Activated CD4-positive, alpha-beta T cell treated with anti-CD3 and anti-CD28 coated beads, Interleukin-2, amount 10 ng/mL, durations not matched to agents 24 days and 14 days (primary cell): ENCODE results near the gene INPP5A. TPM values are rescaled to one million over a fixed set of nuclear protein-coding genes. Genes with fewer than 3 reads are reported as not detected.

Experiments
- DNase-seq: peaks from one replicate; pipeline ENCODE4 v3.0.0; 2022
- H3K27ac Mint-ChIP-seq: one replicate; pipeline ENCODE4 v1.8.0; 2022; ENCODE audit warnings: mild to moderate bottlenecking, mixed read lengths
- H3K27me3 Mint-ChIP-seq: one replicate; pipeline ENCODE4 v1.8.0; 2022; ENCODE audit warnings: mixed read lengths
- H3K36me3 Mint-ChIP-seq: one replicate; pipeline ENCODE4 v1.8.0; 2022; ENCODE audit warnings: low read depth, mild to moderate bottlenecking, mixed read lengths
- H3K4me1 Mint-ChIP-seq: one replicate; pipeline ENCODE4 v1.8.0; 2021; ENCODE audit warnings: mixed read lengths
- H3K4me3 Mint-ChIP-seq: one replicate; pipeline ENCODE4 v1.8.0; 2022; ENCODE audit warnings: mild to moderate bottlenecking, moderate library complexity, mixed read lengths
- H3K9me3 Mint-ChIP-seq: one replicate; pipeline ENCODE4 v1.8.0; 2021; ENCODE audit warnings: mixed read lengths
- intact Hi-C: fragments of 100-400 bp; cut with micrococcal nuclease; formaldehyde crosslinking; loops from one replicate; pipeline ENCODE4 v1.15.1; 2023
- total RNA-seq: library from RNA; stranded (reverse); gene quantifications from 2 replicates; pipeline ENCODE4 v1.2.3, GENCODE V29; 2022

The INPP5A gene
- total RNA-seq, 1 donor from 2014 or later = 10.3 TPM

DNA sequence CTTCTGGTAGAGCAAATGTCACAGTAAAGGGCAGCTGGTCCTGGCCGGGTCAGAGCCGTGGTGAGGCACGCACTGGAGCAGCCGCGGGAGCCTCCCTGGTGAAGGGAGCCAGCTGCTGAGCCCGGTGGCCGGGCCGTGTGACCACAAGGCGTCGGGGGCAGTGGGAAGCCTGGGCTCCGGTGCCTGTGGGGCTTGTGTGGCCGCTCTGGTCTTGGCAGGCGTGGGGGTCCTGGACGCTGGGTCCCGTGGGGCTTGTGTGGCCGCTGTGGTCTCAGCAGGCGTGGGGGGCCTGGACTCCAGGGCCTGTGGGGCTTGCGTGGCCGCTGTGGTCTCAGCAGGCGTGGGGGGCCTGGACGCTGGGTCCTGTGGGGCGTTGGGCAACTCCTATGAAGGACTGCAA lies 191.2 kb downstream of the INPP5A start:
- intact Hi-C loops = no loop called here
- no peaks in the 10 kb centered on the region for H3K36me3 Mint-ChIP-seq
- H3K27ac Mint-ChIP-seq = no peak overlapping the region
- no peaks in the 10 kb centered on the region for H3K4me1 Mint-ChIP-seq
- no peaks in the 10 kb centered on the region for H3K9me3 Mint-ChIP-seq
- H3K4me3 Mint-ChIP-seq = no peak overlapping the region
- H3K27me3 Mint-ChIP-seq = no peaks in the 10 kb centered on the region
- no peak for DNase-seq

DNA sequence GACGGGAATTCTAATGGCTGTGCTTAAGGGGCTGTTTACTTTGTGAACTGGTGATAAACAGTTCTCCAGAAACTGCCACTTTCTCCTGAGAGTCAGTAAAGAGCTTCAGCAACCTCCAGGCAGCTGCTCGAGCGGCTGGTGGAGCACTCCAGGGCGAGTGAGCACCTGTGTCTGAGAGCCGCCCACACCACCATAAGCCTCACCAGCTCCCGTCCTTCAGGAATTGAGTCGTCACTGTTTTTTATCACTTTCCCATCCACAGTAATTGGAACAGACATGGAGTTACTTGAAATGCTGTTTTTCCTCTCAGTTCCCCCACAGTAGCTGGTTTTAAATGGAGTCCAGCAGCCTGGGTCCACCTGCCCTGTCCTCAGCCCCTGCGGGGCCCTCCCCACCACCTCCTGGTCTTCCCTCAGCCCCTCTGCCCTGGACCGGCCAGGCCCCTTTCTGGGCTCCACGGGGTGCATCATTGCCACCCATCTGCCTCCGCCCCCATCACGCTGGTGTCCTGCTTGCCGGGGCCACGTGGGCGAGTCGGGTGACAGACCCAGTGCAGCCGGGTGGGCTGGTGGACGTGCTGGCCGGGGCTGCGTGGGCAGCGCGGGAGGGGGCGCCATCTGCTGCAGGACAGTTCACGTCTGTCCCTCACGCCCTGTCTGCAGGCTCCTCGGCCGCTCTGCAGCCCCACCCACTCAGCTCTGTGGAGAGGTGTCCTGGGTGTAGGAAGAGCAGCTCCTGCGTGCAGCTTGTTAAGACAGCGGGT lies 192.4 kb downstream of the INPP5A start:
- no peaks in the 10 kb centered on the region for H3K9me3 Mint-ChIP-seq
- intact Hi-C loops = no loop called here
- H3K27me3 Mint-ChIP-seq = no peaks in the 10 kb centered on the region

DNA sequence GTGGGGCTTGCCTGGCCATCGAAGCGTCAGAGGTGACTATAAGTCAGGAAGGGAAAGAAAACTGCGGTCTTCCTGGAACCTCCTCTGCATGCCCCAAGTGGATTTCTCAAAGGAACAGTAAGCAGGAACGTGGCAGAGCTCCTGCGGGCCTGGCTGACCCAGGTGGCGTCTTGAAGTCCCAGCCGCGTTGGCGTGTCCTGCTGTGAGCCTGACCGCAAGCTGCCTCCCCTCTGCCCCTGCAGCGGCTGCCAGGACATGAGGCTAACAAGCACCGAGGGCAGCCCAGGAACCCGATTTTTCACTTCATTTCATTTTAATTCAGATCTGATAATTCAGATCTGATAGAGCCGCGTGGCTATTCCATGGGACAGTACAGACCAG lies 193.0 kb downstream of the INPP5A start:
- no peaks in the 10 kb centered on the region for H3K4me1 Mint-ChIP-seq
- H3K9me3 Mint-ChIP-seq = no peaks in the 10 kb centered on the region
- intact Hi-C loops = no loop called here
- no peaks in the 10 kb centered on the region for H3K27me3 Mint-ChIP-seq
- no peak overlapping the region for H3K27ac Mint-ChIP-seq
- DNase-seq = no peak
- H3K36me3 Mint-ChIP-seq = no peaks in the 10 kb centered on the region
- no peak overlapping the region for H3K4me3 Mint-ChIP-seq

More for the DNA sequence above, 192.4 kb downstream of the INPP5A start:
- Mint-ChIP-seq H3K27ac (no peak overlapping the region), H3K4me1 (no peaks in the 10 kb centered on the region), H3K4me3 (no peak overlapping the region), H3K36me3 (no peaks in the 10 kb centered on the region)
- no peak for DNase-seq

DNA sequence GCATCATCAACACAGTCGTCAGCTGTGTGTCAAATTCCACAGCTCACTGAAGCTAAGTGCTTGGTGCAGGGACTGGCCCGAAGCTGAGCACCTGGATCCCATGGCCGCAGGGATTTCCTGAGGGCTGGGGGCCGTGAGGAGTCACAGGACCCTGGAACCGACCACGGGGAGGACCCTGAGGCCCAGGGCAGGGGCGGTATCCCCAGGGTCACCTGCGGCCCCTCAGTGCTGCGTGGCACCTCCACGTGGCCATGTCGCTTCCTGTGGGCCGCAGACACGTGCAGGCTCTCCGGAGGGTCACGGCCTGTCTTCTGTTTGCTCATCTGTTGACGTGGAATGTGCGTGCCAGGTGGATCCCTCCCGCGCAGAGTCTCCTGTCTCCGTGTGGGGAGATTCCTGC lies 194.9 kb downstream of the INPP5A start:
- intact Hi-C loops = no loop called here
- Mint-ChIP-seq H3K9me3 (no peaks in the 10 kb centered on the region), H3K36me3 (no peaks in the 10 kb centered on the region), H3K27ac (no peak overlapping the region), H3K4me3 (no peak overlapping the region), H3K27me3 (no peaks in the 10 kb centered on the region), H3K4me1 (no peaks in the 10 kb centered on the region)
- DNase-seq = no peak

DNA sequence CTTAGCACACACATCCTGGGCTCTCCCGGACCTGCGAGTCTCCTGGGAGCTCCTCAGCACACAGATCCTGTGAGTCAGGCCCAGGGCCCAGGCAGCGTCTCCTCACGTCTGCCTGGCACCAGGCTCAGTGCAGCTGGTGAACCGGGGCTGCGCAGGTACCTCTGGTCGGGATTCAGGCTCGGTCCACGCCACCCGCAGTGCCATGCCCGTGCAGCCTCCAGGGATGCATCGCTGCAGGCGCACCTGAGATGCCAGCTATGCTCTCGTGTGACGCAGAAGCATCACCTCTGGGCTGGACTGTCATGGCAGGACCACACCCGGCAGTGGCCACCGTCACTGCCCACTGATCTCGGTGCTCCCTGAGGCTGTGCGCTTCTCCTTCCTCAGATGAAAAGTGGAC lies 196.3 kb downstream of the INPP5A start:
- Mint-ChIP-seq H3K27me3 (no peaks in the 10 kb centered on the region), H3K4me3 (no peak overlapping the region), H3K9me3 (no peaks in the 10 kb centered on the region), H3K36me3 (no peaks in the 10 kb centered on the region), H3K4me1 (no peaks in the 10 kb centered on the region), H3K27ac (no peak overlapping the region)
- intact Hi-C loops = no loop called here
- no peak for DNase-seq

DNA sequence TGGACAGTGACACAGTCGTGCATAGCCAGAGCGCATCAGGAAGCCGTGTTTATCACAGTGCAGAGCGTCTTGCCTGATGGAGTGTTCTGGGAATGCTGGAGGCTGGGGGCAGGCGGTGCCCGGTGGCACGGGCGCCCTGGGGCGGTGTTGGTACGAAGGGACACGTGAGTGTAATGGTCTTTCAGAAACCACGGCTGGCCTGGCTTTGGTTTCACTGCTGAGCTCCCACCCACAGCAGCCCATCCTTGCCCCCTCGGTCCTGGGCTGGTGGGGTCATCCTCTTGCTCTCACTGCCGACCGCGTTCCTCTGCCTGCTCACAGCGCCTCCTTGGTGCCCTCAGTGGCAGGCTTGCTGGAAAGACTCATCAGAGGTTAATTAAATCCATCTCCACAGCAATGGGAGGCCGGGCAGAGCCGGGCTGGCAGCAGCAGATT lies 197.8 kb downstream of the INPP5A start:
- H3K4me3 Mint-ChIP-seq = no peak overlapping the region
- H3K9me3 Mint-ChIP-seq = no peaks in the 10 kb centered on the region
- no peaks in the 10 kb centered on the region for H3K4me1 Mint-ChIP-seq
- intact Hi-C loops = no loop called here
- no peaks in the 10 kb centered on the region for H3K36me3 Mint-ChIP-seq
- H3K27ac Mint-ChIP-seq = no peak overlapping the region
- H3K27me3 Mint-ChIP-seq = no peaks in the 10 kb centered on the region
- DNase-seq = no peak

DNA sequence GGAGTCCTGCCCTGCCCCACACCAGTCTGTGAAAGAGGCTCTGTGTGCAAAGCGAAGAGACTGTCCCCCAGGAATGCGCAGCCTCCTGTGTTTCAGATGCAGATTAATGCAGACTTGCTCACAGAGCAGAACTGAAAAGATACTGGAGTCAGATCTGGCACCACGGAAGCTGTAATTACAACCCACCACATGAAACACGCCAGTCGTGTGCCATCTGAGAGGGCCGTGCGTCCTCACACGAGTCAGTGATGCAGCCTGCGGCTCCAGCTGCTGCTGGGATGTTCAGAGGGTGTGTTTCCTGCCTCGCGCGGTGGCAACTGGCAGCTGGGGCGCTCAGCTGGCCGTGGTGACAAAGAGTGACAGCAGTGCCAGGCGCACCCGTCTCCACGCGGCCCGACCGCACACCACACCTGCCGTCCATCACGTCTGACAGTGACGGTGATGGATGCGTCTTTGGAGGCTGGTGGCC lies 198.4 kb downstream of the INPP5A start:
- Mint-ChIP-seq H3K27ac (no peak overlapping the region), H3K27me3 (no peaks in the 10 kb centered on the region), H3K9me3 (no peaks in the 10 kb centered on the region), H3K4me3 (no peak overlapping the region), H3K36me3 (no peaks in the 10 kb centered on the region), H3K4me1 (no peaks in the 10 kb centered on the region)
- intact Hi-C loops = no loop called here
- no peak for DNase-seq

DNA sequence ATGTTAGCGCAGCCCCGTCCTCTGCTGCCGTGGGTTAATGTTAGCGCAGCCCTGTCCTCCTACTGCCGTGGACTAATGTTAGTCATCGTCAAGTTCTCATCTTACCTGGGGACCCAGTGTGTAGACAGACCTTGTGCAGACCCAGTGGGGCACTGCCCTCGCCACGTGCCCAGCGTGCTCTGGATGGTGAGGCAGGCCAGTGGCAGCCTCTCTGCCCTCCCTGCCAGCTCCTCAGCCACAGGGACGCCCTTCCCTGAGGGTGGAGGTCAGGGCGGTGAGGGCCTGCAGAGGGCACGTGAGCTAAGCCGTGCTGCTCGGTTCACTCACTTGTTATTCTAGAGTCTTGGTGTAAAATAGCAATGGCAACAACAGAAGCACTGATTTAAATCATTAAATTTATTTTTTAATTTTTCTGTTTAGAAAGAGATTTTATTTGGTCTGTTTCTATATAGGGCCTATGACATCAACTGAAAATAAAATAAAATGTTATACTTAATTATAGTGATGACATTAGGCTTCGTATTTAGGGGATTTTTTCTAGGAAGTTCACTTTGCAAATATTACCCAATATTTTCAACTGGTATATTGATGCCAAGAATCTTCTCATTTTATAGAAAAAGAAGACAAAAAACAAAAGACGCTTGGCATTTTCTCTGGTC lies 199.9 kb downstream of the INPP5A start:
- intact Hi-C loops = no loop called here
- no peak for DNase-seq
- Mint-ChIP-seq H3K36me3 (no peaks in the 10 kb centered on the region), H3K9me3 (no peaks in the 10 kb centered on the region), H3K27me3 (no peaks in the 10 kb centered on the region), H3K27ac (no peak overlapping the region), H3K4me1 (no peaks in the 10 kb centered on the region), H3K4me3 (no peak overlapping the region)

DNA sequence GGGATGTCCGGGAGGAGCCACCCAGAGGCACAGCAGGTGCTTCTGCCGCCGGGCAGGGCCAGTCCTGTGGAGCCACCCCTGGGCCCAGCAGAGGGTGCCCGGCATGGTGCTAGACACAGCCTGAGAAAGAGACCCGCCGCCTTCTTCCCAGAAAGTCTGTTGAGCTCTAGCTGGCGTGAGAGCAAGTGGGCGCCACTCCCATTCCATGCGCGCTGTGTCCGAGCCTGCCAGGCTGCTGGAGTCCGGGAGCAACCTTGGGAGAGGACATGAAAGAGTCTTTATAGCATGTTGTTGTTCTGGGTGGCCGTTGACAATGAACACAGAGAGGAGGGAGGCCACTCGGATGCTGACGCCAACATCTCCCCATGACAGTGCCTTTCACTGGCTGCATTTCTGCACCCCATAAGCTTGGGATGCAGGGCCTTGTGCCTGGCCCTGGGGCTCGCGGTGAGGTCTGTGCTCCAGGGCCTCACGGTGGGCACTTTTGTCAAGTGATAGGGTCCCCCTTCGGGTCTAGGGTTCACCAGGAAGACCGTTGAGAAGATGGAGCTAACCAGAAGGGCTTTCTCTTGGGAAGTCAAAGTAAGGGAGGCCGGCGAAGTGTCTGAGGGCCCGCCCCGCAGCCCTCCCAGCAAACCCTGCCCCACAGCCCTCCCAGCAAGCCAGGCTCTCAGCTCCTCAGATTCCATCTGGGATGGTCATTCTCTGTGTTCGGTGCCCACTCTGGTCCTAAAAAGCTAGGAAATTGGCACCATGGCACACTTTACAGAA lies 201.1 kb downstream of the INPP5A start:
- no peaks in the 10 kb centered on the region for H3K4me1 Mint-ChIP-seq
- no peak for DNase-seq
- no peaks in the 10 kb centered on the region for H3K36me3 Mint-ChIP-seq
- no peak overlapping the region for H3K4me3 Mint-ChIP-seq
- no peaks in the 10 kb centered on the region for H3K27me3 Mint-ChIP-seq
- no peaks in the 10 kb centered on the region for H3K9me3 Mint-ChIP-seq
- H3K27ac Mint-ChIP-seq = no peak overlapping the region
- intact Hi-C loops = no loop called here

DNA sequence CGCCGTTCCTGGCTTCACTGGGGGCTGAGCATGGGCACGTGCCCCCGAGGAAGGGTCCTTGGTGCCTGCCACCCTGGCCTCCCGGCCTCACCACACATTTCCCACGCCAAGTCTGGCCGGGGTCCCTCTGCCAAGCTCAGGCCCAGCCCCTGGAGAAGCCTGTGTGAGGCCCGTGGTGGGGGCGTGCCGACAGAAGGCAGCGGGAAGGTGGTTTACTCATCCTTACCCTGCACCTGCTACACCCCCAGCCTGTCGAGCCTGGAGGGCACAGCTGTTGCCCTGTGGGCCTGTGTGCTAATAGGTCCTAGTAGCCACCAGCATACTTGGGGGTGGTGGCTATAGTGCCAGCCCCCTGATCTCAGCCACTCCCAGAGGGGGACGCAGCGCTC lies 201.6 kb downstream of the INPP5A start:
- Mint-ChIP-seq H3K27me3 (no peaks in the 10 kb centered on the region), H3K27ac (no peak overlapping the region), H3K9me3 (no peaks in the 10 kb centered on the region), H3K36me3 (no peaks in the 10 kb centered on the region), H3K4me1 (no peaks in the 10 kb centered on the region), H3K4me3 (no peak overlapping the region)
- intact Hi-C loops = no loop called here
- DNase-seq = no peak

DNA sequence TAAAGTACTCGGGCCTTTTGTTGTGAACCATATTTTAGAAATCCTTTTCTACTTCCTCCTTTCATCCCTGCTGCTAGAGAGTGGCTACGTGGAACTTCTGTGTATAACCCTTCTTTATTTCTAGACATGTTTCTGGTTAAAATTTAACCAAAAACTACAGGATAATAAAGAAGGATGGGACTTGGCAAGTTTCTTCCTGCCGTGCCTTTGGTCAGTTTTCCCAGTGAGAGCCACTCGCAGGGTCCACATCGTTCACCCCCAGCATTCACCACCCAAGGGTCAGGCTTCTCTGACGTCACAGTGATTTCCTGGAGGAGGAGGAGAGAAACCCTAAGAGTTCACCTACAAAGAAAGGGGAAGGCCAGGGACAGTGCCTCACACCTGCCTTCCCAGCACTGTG lies 203.0 kb downstream of the INPP5A start:
- no peaks in the 10 kb centered on the region for H3K4me1 Mint-ChIP-seq

DNA sequence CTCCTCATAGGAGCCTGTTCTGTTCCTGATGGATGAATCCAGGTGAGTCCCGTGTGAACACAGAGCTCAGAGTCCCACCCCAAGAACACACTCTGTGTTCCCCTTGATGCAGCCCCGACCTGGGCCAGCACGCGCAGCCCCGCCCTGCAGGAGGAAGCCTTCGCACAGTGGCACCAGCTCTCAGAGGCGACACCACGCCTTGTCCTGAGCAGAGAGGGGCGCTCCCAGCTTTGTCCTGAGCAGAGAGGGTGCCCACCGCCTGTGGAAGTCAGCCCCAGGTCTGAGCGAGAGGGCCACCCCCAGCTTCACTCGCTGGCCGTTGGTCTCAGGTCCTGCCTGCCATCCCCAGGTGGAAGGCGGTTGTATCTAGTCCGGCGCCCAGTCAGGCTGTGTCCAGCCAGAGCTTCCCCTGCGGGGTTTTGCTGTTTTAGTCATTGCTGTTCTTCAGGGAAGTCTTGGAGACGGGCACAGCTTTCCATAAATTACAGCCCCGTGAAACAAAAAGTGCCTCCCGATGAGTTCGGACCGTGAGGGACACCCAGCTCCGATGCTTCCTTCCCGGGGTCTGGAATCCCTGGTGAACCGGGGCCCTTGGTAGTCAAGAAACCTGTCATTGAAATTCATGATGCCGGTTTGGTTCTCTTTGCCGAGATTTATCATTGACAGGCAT lies 204.7 kb downstream of the INPP5A start:
- H3K4me3 Mint-ChIP-seq = no peak overlapping the region
- no peaks in the 10 kb centered on the region for H3K9me3 Mint-ChIP-seq
- no peaks in the 10 kb centered on the region for H3K27me3 Mint-ChIP-seq
- no peak overlapping the region for H3K27ac Mint-ChIP-seq
- no peaks in the 10 kb centered on the region for H3K36me3 Mint-ChIP-seq
- DNase-seq = no peak
- intact Hi-C loops = no loop called here
- H3K4me1 Mint-ChIP-seq = no peaks in the 10 kb centered on the region

More for the DNA sequence above, 203.0 kb downstream of the INPP5A start:
- H3K4me3 Mint-ChIP-seq = no peak overlapping the region
- no peak for DNase-seq
- H3K27ac Mint-ChIP-seq = no peak overlapping the region
- no peaks in the 10 kb centered on the region for H3K9me3 Mint-ChIP-seq
- intact Hi-C loops = no loop called here
- no peaks in the 10 kb centered on the region for H3K27me3 Mint-ChIP-seq
- H3K36me3 Mint-ChIP-seq = no peaks in the 10 kb centered on the region

DNA sequence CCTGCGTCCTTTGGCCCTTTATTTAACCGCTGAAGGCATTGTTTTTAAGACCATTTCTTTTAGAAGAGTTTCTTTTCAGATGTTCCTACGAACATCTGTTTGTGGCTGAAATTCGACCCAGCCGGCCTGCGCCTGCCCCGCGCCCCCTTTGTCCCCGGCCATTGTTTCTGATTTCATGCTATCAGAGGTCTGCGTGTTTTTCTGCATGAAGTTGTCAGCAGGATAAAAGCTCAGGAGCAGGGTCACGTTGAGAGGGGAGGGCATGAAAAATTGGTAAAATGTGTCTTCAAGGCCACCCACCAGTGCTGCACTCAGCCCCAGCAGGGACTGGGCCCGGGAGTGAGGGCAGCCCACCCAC lies 205.2 kb downstream of the INPP5A start:
- Mint-ChIP-seq H3K4me3 (no peak overlapping the region), H3K27me3 (no peaks in the 10 kb centered on the region), H3K9me3 (no peaks in the 10 kb centered on the region), H3K36me3 (no peaks in the 10 kb centered on the region), H3K4me1 (no peaks in the 10 kb centered on the region), H3K27ac (no peak overlapping the region)
- intact Hi-C loops = no loop called here
- no peak for DNase-seq
